Panc1 (cell line): Measurements from ENCODE around the gene CSE1L.

Experiments
- CTCF ChIP-seq: fragments of 450-650 bp; IDR thresholded peaks from 2 replicates; pipeline ENCODE4 v1.5.1; 2017; ENCODE audit warnings: mild to moderate bottlenecking
- POLR2AphosphoS5 ChIP-seq: IDR thresholded peaks from 2 replicates; pipeline ENCODE4 v1.6.1; 2012; ENCODE audit warnings: mild to moderate bottlenecking, low read depth, low read length, moderate library complexity
- TF ChIP-seq, protein P1 (sequence below), 2 experiments: IDR thresholded peaks; 2 replicates each; pipeline ENCODE4 v1.6.1; 2011 to 2012; ENCODE audit warnings: low read depth in 2 of 2, control low read depth in 1 of 2, low read length in 1 of 2, mild to moderate bottlenecking in 1 of 2, moderate library complexity in 1 of 2; ENCODE audit not compliant: insufficient read depth in 1 of 2

DNA sequence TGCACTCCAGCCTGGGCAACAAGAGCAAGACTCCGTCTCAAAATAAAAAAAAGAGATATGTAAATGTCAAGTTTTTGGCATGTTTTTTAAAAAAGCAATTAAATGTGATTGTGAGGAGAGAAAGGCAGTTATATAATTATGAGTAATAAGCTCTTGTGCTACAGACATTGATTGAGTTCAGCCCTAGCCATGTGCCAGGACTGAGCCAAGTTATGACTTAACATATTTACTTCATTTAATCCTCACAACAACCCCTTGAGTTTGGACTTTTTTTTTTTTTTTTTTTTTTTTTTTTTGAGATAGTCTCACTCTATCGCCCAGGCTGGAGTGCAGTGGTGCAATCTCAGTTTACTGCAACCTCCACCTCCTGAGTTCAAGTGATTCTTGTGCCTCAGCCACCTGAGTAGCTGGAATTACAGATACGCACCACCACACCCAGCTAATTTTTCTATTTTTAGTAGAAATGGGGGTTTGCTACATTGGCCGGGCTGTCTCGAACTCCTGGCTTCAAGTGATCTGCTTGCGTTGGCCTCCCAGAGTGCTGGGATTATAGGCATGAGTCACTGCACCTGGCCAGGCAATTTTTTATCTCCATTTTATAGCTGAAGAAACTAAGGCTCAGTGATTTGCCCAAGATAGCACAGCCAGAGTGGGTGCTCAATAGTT, 15.0 kb upstream of the CSE1L start:
- TF ChIP-seq CTCF (no peak), POLR2AphosphoS5 (no peak)
- TF ChIP-seq, protein P1, sequence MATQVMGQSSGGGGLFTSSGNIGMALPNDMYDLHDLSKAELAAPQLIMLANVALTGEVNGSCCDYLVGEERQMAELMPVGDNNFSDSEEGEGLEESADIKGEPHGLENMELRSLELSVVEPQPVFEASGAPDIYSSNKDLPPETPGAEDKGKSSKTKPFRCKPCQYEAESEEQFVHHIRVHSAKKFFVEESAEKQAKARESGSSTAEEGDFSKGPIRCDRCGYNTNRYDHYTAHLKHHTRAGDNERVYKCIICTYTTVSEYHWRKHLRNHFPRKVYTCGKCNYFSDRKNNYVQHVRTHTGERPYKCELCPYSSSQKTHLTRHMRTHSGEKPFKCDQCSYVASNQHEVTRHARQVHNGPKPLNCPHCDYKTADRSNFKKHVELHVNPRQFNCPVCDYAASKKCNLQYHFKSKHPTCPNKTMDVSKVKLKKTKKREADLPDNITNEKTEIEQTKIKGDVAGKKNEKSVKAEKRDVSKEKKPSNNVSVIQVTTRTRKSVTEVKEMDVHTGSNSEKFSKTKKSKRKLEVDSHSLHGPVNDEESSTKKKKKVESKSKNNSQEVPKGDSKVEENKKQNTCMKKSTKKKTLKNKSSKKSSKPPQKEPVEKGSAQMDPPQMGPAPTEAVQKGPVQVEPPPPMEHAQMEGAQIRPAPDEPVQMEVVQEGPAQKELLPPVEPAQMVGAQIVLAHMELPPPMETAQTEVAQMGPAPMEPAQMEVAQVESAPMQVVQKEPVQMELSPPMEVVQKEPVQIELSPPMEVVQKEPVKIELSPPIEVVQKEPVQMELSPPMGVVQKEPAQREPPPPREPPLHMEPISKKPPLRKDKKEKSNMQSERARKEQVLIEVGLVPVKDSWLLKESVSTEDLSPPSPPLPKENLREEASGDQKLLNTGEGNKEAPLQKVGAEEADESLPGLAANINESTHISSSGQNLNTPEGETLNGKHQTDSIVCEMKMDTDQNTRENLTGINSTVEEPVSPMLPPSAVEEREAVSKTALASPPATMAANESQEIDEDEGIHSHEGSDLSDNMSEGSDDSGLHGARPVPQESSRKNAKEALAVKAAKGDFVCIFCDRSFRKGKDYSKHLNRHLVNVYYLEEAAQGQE (IDR thresholded peaks at IDR 0.05; ENCODE audit: insufficient read depth in 1 of 2, low read depth in 2 of 2, low read length in 1 of 2) = no peak
